ENCODE results near the gene DDN. TPM values are rescaled to one million over a fixed set of nuclear protein-coding genes. Genes with fewer than 3 reads are reported as not detected.

Gene DDN
- 0.49 TPM for polyA plus RNA-seq (2013, experiment 1 of 2; ENCODE audit: insufficient read length)
- polyA plus RNA-seq (2013, experiment 2 of 2; ENCODE audit: insufficient read length) = 1.4 TPM

DNA sequence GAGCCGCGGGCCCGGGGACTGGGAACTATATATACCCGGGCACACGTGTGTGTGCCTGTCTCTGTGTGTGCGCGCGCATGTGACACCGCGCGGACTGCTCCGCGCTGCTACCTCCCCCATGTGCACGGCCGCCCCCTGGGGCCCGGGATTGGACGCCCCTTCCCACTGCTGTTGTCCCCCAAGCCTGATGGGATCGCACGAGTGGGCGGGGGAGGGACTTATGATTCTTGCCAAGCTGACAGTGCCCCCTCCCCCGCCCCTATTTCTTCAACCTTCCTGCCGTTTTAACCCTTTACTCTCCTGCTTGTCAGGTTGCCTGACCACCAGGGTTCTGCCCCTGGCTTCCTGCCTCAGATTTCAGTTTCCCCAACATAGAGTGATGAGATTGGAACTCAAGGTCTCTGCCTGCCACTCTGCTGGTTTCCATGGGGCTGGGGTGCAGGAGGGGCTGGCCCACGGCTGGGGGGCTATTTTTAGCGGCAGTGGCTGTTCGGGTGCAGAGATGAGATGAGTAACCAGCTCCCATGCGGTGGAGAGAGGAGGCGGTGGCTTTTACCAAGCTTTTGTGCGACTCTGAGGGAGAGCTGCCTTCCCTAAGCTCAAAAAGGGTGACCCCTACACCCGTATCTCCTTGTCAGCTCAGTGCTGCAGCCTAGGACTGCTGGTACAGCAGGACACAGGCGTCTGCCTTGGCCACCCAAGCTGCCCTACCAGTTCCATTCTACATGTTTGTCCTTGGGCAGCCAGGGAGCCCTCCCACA lies at the start of gene DDN:
TSS of gene DDN (minus strand) at position 5 of the 761 bp plus-strand sequence. CDS start 88 bp downstream, outside the sequence.
- peak; percentile 58 for DNase-seq

DNA sequence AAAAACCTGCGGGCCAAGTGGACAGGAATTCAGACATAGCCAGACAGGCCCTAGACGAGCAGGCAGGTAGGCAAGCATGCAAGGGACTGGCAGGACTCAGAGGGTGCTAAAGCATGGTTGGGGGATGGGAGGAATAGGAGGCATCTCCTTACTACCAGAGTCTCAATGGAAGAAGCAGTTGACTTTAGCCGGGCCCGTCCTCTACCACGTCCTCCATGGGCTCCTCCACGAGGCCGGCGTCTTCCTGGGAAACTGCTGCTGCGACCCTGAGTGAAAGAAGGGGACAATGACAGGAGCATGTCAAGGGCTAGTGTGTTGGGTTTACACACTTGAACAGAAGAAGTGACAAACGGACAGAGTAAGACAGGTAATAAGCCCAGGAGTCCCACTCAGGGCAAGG lies 49.8 kb upstream of the DDN start:
- no peak for DNase-seq

DNA sequence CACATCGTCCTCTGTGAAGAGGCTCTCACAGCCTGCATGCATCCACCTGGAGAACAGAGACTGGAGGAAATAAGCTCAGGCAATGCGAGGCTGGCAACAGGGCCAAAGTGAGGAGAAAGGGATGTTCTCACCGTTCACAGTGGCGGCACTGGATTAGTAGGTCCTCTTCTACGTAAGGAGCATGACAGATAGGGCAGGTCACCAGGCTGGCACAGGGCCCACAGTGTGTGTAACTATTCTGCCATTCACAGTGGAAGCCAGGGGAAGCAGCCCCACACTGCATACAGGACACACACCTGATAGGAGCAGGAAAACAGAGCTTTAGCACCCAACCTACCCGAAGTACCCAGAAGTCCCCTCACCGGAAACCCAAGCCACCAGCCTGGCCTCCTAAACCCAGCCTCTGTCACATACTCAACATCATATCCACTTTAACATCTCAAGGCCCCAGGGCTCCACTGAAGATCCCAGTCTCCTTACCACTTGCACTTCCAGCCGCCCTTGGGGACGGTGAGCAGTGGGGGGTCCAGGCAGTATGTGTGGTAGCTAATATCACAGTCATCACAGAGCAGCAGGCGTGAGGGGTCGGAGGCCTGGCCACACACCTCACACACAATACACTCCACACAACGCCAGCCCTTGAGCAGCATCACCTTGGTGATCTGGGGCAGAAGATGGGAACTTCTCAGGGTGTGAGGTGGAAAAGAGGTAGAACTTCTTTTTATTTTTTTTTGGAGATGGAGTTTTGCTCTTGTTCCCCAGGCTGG lies 47.1 kb upstream of the DDN start:
- no peak for DNase-seq

DNA sequence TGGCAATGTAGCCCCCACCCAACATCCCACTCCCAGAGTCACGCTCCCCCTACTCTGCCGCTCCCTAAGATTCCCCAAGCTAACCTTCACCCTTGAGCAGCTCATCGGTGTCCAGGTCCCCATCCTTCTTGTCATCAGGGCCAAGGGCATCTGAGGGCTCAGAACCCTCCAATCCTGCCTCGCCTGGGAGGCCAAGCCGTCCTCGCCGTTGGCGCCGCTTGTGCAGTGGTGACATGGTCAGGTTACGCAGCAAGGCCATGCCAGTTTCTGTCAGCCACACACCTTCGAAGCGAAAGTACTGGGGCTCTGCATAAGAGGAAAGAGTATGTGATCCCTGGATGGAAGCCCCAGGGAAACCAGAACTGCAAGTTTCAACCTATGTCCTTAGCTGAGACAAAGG lies 45.5 kb upstream of the DDN start:
- DNase-seq = no peak

DNA sequence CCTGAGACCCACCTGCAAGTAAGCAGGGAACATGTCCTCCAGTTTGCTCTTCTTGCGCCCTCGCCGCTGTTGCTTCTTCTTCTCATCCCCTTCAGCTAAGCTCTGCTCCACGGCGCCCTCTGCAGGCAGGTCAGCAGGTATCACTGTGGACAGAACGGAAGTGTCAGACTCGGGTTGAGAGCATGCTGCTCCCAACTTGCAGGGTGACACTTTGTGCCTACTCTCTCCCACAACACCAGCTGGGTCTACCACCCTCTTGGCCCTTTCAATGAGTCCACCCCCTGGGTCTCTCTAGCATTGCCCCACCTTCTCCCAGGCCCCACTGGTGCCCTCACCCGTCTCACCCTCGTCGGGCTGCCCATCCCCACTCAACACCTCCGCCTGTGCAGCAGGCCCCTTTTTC lies 44.7 kb upstream of the DDN start:
- DNase-seq = peak; percentile 52

DNA sequence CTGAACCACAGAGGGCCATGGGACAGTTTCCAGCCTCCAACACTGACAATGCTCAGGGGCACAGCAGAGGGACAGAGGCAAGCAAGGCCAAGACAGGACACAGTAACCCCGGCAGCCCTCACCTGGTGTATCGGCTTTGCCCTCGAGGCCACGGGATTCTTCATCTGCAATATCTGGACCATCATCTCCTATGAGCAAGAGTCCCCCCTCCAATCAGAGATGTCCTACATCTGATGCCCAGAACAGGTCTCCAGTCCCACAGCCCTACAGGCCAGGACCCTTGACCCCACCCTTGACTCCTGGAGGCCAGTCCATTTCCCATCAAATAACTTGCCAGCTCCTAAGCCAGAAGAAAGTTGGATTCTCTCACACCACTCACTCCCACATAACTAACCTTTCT lies 44.1 kb upstream of the DDN start:
- DNase-seq = no peak

DNA sequence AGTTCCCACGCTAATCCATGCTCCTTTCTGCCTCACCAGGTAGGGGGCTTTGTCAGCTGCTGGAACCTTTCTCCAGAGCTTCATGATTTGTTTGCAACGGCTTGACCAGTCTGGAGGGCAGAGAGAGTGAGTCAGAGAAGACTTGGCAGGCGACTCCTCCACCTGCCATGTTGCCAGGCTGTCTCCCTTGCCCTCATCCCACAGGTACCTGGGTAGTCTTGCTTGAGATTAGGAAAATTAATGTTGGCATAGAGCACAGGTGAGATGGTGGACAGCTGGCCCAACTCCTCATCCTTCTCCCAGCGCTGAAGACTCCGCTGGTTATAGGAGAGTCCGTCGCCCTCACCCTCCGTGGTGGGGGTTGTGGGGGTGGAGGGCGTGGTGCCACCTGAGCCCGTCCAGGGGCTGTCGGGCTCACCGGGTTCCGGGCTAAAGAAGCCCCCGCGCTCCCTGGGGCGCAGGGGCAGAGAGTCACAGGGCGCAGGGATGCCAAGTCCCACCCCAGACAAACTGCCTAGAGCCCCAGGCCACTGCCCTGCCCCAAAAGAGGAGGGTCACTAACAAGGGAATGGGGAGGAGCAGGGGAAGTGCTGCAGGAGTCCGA lies 42.8 kb upstream of the DDN start:
- no peak for DNase-seq

DNA sequence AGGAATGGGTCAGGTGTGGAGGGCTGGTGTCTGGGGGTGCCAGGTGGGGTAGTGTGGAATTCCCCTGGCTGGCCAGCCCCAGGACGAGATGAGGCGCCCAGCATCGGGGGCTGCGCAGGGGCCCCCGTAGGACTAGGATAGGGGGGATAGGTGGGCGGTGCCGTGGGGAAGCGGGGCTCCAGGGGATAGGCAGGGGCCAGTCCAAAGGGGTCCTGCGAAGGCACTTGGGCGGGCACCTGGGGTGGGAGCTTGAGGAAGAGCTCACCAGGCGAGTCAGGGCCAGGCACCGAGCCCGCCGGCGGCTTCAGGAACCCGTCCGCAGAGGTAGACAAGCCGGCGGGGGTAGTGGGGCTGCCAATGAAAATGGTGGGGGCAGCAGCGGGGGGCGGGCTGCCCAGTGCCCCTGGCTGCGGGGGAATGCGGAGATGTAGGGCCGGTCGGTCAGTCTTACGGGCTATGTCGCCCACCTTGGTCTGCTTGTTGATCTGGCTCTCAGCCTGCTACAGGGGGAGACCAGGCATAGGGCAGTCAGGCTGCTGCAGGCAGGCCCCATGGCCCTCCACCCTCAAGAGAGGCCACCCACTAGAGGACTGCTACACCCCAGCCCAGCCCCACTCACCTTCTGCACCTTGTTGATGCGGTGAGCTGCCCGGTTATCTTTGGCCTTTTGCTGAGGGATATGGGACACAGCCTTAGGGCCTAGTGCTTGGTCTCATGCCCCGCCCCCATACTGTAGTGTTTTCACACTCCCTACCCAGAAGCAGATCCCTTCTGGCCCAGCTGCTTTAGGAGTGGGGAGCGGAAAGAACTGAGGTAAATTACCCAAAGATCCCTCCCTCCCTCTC lies 42.1 kb upstream of the DDN start:
- no peak for DNase-seq

DNA sequence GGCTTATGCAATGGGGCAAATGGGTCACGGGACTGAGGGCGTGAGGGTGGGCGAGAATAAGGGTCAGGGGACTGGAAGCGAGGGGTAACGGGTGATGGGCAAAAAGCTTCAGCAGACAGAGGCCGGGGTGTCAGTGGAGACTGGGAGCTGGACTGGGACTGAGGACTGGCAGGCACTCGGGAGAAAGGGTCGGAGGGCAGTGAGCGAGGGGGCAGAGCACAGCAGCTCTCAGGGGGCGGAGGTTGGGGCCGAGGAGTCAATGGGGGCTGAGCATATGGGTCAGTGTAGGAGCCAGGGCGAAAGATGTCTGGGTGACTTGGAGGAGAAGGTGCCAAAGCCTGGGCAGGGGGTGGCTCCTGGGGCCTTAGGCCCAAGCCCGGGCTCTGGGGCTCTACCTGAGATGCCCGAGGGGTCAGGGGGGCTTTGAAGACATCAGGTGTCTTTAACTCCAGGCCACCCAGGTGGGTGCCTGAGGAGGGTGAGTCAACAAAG lies 41.2 kb upstream of the DDN start:
- no peak for DNase-seq

DNA sequence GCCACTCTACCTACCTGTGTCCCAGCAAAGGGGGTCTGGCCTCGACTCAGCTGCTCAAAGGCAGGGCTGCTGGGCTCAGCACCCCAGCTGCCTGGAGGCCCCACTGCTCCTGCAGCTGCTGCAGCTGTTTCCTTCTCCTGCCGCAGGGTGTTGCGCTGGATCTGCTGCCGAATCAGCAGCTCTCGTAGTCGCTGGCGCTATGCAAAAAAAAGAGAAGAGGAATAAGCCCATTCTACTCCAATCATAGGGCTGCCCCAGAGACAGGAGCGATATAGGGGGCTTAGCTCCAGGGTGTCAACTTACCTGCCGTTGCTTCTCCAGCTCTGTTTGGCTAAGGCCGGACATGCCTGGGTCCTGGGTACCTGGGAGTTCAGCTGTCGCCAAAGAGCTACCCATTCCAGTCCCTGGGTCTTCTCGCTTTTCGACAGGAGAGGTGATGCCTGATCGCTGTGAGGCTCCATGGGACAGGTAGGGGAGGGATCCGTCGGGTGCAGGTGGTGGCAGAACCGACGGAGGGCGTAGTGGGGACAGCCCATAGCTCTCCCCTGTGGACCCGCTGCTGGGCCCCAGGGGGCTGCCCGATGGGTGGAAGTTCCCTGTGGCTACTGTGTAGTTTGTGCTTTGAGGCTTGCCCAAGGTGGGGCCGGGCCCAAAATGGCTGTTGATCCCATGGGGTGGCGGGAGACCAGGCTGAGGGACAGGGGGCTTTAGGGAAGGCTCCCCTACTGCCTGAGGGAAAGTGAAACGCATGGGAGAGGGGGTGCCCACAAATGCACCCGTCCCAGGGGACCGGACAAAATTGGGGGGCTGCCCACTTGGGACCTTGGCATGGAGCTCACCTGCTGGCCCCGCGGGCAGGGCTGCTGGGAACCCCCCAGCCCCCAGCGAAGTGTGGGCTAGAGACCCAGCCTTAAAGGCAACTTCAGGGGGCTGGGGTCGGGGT lies 40.5 kb upstream of the DDN start:
- no peak for DNase-seq

DNA sequence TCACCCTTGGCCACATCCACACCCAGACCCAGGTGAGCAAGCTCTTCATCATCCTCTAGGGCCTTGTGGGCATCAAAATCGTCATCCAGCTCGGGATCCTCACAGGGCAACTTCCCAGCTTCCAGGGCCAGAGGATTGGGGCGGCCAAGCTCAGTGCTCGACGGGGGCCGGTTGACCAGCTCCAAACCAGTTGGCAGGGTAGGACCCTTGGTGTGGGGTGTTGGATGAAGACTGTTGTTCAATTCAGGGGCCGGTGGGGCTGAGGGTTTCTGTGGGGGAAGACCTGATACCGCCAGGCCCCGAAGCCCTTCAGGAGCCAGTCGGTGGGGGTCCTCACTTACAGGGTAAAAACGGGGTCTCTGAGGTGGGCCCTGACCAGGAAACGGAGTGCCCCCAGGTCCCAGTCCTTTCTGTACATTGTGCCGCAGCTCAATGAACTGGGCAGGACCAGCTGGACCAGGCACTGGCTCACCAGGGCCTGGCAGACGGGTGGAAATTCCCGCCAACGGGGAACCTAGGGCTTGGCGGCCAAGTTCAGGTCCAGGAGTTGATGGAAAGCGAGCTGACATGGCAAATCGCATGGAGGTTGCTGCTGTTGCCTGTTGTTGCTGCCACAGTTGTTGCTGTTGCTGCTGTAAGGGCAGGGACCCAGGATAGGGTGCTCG lies 39.2 kb upstream of the DDN start:
- no peak for DNase-seq

DNA sequence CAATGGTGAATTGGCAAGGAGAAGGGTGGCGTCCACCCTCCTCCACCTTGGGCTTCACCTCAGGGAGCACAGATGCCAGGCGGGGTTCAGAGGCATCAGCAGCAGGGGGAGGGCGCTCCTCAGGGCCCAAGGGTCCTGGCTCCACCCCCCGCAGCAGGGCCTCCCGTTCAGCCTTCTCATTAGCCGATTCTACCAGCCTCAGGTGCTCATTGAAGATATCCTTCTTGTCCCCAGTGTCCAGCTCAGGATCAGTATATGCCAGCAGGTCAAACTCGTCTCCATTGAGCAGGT lies 38.7 kb upstream of the DDN start:
- DNase-seq = no peak

DNA sequence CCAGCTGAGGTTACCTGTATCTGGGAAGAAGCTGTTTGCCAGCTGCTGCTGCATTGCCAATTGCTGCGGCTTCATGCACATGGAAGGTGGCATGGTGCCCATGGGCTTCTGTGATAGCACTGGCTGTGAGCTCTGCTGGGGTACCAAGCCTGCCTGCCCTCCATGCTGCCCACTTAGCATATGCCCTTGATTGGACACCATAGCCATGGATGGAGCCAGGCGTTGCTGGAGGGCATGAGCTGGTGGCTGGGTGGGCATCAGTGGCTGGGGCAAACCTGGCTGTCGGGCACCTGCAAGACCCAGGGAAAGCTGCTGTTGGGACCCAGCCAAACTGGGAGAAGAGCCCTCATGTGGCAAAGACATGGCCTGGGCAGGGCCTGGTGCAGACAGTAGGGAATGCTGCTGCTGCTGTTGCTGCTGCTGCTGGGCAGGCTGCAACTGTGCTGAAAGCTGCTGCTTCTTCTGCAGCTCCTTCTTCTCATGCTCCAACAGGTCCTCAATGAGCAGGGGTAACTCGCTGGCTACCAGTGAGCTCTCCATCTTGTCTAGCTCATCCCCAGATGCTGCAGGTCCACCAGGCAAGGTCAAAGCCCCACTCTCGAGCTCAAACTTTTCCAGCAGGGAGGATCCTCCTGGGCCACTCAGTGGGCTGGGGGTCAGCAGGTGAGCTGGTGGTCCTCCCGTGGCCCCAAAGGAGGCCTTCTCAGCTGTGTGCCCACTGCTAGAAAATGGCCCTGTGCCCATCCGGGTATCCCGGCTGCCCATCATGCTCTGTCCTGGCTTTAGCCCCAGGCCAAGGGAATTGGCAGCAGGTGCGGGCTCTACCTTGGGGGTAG lies 38.2 kb upstream of the DDN start:
- DNase-seq = no peak

DNA sequence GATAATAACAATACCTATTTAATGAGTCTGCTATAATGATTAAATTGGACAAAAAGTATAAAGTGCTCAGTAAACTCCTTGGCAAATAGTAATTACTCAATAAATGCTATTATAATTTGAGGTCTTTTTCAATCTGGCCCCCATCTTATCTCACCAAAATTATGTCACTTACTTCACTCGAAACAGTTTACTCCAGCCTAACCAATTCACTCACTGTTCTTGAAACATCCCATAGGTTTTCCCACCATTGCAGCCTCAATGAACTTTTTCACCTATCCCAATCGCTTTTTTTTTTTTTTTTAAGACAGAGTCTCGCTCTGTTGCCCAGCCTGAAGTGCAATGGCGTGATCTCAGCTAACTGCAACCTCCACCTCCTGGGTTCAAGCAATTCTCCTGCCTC lies 36.9 kb upstream of the DDN start:
- DNase-seq = no peak

DNA sequence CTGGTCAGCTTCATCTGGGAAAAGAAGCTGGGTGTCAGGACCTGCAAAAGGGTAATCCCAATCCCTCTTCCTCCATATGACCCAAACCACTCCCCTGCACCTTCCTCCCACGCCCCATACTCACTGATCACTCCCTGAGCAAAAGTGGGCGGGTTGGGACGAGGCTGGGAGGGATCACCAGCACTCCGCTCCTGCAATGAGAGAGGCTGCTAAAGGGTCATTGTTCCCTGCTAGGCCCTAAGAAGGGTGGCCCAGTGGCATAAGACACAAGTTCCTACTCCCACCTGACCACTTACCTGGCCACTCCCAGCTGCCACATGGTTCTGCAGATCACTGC lies 35.1 kb upstream of the DDN start:
- no peak for DNase-seq

DNA sequence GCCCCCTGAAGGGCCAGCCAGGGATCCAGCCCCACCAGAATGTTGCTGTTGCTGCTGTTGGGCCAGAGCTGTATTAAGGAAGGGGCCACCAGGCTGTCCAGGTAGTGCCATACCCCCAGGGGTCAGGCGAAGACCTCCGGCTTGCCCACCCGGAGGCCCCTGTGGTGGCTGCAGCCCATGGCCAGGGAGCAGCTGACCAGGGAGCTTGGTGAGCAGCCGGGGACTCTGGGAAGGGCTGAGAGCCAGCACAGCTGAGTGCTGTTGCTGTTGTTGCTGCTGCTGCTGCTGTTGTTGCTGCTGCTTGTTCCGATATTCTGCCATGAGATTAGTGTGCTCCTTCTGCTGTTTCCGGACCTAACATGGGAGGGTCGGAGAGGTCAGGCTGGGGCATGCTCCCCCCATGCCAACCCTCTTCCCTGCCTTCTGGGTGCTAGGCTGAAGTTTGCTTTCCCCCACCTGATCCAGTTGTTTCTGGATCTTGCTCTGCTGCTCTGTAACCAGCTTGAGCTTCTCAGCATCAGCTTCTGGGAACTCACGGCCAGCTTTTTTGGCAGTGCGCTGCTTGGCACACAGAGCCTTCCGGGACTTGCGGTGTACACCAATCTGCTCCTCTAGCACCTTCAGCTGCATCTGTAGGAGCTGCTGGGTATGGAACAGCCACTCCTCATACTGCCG lies 34.6 kb upstream of the DDN start:
- no peak for DNase-seq

DNA sequence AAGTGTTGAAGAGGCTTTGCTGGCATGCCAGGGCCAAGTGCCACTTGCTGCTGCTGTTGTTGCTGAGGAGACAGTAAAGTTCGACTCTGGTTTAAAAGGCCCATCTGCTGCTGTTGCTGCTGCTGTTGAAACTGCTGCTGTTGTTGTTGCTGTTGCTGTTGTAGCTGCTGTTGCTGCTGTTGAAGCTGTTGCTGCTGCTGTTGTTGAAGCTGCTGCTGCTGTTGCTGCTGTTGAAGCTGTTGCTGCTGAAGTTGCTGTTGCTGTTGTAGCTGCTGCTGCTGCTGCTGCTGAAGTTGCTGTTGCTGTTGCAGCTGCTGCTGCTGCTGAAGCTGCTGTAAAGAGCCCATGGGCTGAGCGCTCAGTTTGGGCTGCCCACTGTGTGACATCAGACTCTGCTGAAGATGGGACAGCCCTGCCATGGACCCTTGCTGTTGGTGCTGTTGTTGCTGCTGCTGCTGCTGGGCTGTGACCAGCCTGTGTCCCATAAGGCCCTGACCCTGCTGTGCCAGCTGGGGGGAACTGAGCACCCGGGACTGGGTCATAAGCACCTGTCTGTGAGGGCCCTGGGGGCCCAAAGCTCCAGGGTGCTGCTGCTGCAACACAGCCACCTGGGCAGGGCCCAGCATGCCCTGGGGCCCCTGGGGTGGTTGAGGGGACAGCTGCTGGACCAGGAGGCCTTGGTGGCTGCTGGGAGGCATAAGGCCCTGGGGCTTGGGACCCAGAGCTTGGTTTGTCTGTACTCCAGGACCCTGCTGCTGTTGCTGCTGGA lies 33.7 kb upstream of the DDN start:
- DNase-seq = no peak

DNA sequence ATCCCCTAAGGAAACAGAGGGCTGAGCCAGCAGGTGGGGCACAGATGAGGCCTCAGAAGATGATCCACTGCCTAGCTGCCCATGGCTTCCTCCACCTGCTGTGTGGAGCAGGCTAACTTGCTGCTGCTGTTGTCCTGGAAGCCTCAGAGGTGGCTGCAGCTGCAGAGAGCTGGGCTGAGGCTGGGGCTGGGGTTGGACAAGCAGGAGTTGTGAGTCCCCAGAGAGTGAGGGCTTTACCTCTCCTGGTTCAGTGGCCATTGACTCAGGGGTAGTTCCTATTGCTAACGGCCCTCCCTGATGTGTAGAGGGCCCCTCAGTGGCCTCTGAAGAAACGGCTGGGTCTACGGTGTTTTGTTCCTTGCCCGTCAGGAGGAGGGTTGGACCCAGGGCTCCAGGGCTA lies 33.1 kb upstream of the DDN start:
- no peak for DNase-seq

Data from fibroblast of skin of scalp (primary cell).